ENCODE results near the gene FILIP1L. TPM values are rescaled to one million over a fixed set of nuclear protein-coding genes. Genes with fewer than 3 reads are reported as not detected.

FILIP1L gene
- total and polyA plus RNA-seq, 2 of the 4 experiments (the other 2 are of a cell fraction): 11.5 to 19.9 TPM

GRCh38 chr3:99856437-99857220, 257.7 kb downstream of the FILIP1L start:
- Histone ChIP-seq H3K14ac (replicated peaks; ENCODE audit: low read depth, low read length) (no peak overlapping the region), H3K23ac (ENCODE audit: low read depth, low read length) (no peak overlapping the region), H3K36me3 (ENCODE audit: control insufficient read depth, insufficient read depth, low read length) (peaks cover 22% of the 10 kb centered on the region), H4K20me1 (ENCODE audit: insufficient read depth, low read length) (peaks cover 41% of the 10 kb centered on the region; the same call in 1 of the 2 replicates), H2AK5ac (ENCODE audit: low read depth, low read length) (no peak overlapping the region), H3K4ac (ENCODE audit: low read depth, low read length) (no peak overlapping the region), H3K9me3 (ENCODE audit: control insufficient read depth, insufficient read depth, low read length) (no peaks in the 10 kb centered on the region), H3K79me1 (ENCODE audit: low read depth in 1 of 2, low read length in 2 of 2) (peaks cover 49 to 77% of the 10 kb centered on the region in 2 experiments), H3K27ac (ENCODE audit: insufficient read depth, low read length) (no peak overlapping the region), H3K4me2 (ENCODE audit: low read depth, low read length) (no peak overlapping the region), H3K9ac (ENCODE audit: low read depth, low read length) (no peak overlapping the region), H2BK120ac (ENCODE audit: low read depth, low read length) (no peak overlapping the region), H2BK5ac (ENCODE audit: low read depth, low read length, poor library complexity, severe bottlenecking) (no peak overlapping the region), H3K4me3 (ENCODE audit: insufficient read depth, low read depth, low read length) (no peak overlapping the region), H2AK9ac (replicated peaks; ENCODE audit: low read depth, low read length, poor library complexity) (no peak overlapping the region), H3K18ac (ENCODE audit: low read depth, low read length) (no peak overlapping the region), H3K9me1 (ENCODE audit: insufficient read depth, low read length) (peaks cover 20% of the 10 kb centered on the region), H4K8ac (ENCODE audit: low read depth in 2 of 2, low read length in 2 of 2) (no peak overlapping the region), H4K5ac (ENCODE audit: low read depth, low read length) (no peak overlapping the region), H4K91ac (ENCODE audit: insufficient read depth, low read depth, low read length) (no peak overlapping the region), H3K4me1 (ENCODE audit: control insufficient read depth, insufficient read depth, low read length) (peaks cover 17% of the 10 kb centered on the region), H2BK20ac (ENCODE audit: low read depth, low read length) (no peak overlapping the region), H2BK15ac (ENCODE audit: low read depth, low read length) (no peak overlapping the region), H2AFZ (replicated peaks; ENCODE audit: low read length, poor library complexity) (no peak overlapping the region), H3K27me3 (ENCODE audit: control insufficient read depth, insufficient read depth, low read length) (no peaks in the 10 kb centered on the region), H3K56ac (ENCODE audit: extremely low read depth, insufficient read depth, low read length) (no peak overlapping the region)
- no TSS peak for BruUV-seq (replicated peaks)
- dilution Hi-C loops (cut with HindIII; ENCODE audit: low sequenced_read_pairs, unreplicated experiment) (no loop called here), in situ Hi-C loops (cut with MboI; ENCODE audit: low sequenced_read_pairs) (loop anchor here (25.0 kb wide), 1 partner anchor 206 kb away; no protein-coding TSS in a partner anchor), intact Hi-C loops (cut with micrococcal nuclease) (loop anchor here (5.0 kb wide), 1 partner anchor 396 kb away; no protein-coding TSS in a partner anchor)
- 100% methylated on average over 1 of the region's 3 CpGs; no CpG with 5 or more reads in 1 of the 2 experiments for WGBS, 2 experiments (ENCODE audit: extremely low coverage in 2 of 2, insufficient read length in 1 of 2)
- TF ChIP-seq MAFK (IDR thresholded peaks at IDR 0.05; ENCODE audit: low read depth, low read length) (no peak), CHD1 (IDR thresholded peaks at IDR 0.05; ENCODE audit: low read depth, low read length) (no peak), CEBPB (IDR thresholded peaks at IDR 0.05; ENCODE audit: low read depth, low read length) (no peak), RAD21 (IDR thresholded peaks at IDR 0.05; ENCODE audit: low read length) (no peak), RFX5 (IDR thresholded peaks at IDR 0.05; ENCODE audit: low read depth, low read length) (no peak), POLR2A (IDR thresholded peaks at IDR 0.05; ENCODE audit: low read depth, low read length) (no peak), MAZ (IDR thresholded peaks at IDR 0.05; ENCODE audit: borderline replicate concordance, low read depth, low read length) (no peak), ELK1 (IDR thresholded peaks at IDR 0.05; ENCODE audit: borderline replicate concordance, low read depth, low read length) (no peak), MXI1 (IDR thresholded peaks at IDR 0.05; ENCODE audit: borderline replicate concordance, low read depth, low read length) (no peak), FOS (IDR thresholded peaks at IDR 0.05; ENCODE audit: low read depth, low read length) (no peak), NFE2L2 (IDR thresholded peaks at IDR 0.05; ENCODE audit: low read depth, low read length) (no peak), BHLHE40 (IDR thresholded peaks at IDR 0.05; ENCODE audit: low read depth, low read length) (no peak), RCOR1 (IDR thresholded peaks at IDR 0.05; ENCODE audit: insufficient replicate concordance, low read length) (no peak)
- TF ChIP-seq, protein P1, sequence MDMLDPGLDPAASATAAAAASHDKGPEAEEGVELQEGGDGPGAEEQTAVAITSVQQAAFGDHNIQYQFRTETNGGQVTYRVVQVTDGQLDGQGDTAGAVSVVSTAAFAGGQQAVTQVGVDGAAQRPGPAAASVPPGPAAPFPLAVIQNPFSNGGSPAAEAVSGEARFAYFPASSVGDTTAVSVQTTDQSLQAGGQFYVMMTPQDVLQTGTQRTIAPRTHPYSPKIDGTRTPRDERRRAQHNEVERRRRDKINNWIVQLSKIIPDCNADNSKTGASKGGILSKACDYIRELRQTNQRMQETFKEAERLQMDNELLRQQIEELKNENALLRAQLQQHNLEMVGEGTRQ (IDR thresholded peaks at IDR 0.05; ENCODE audit: low read depth, low read length): no peak
- POLR2A ChIA-PET (ENCODE audit: unreplicated experiment): no interaction called here
- DNase-seq (peak; percentile 28), ATAC-seq (ENCODE audit: low read depth) (no peak)
- CTCF ChIA-PET: no interaction called here

Measured in IMR-90 (cell line).